Mucosa of descending colon (tissue), 3 donors: ENCODE measurements around the gene ZNF106. TPM values are rescaled to one million over a fixed set of nuclear protein-coding genes. Genes with fewer than 3 reads are reported as not detected.

ENCODE experiments used
- ATAC-seq: fragments of 200-7000 bp; cut with Tn5 transposase; one replicate; pipeline ENCODE4 v1.9.1; 2020; ENCODE audit warnings: mild to moderate bottlenecking, moderate library complexity
- DNase-seq, 3 donors: peaks; one replicate each; pipeline ENCODE4 v3.0.0-alpha.2; 2020
- H3K36me3 ChIP-seq: fragments of 200-600 bp; one replicate; pipeline ENCODE4 v1.8.0; 2021; ENCODE audit warnings: low read depth, mild to moderate bottlenecking
- H3K4me1 ChIP-seq: fragments of 200-600 bp; one replicate; pipeline ENCODE4 v1.8.0; 2021; ENCODE audit warnings: low read depth, mild to moderate bottlenecking
- H3K4me3 ChIP-seq: fragments of 200-600 bp; one replicate; pipeline ENCODE4 v1.8.0; 2021; ENCODE audit warnings: mild to moderate bottlenecking
- H3K9me3 ChIP-seq: fragments of 200-600 bp; one replicate; pipeline ENCODE4 v1.8.0; 2021; ENCODE audit warnings: mild to moderate bottlenecking
- CTCF ChIP-seq: fragments of 200-600 bp; IDR thresholded peaks from one replicate; pipeline ENCODE4 v1.8.0; 2022; ENCODE audit warnings: antibody characterized with exemption, mild to moderate bottlenecking
- intact Hi-C, 2 donors: fragments of 100-400 bp; cut with DNase I in 1 of 2; cut with micrococcal nuclease in 1 of 2; formaldehyde crosslinking; loops; one replicate each; pipeline versions ENCODE4 v1.11.0 to v1.11.1; 2022; cut with DNase I, micrococcal nuclease
- total RNA-seq, 3 donors: library from RNA; stranded (reverse); fragmentation: NEBNext Ultra II Directional in 2 of 3; extraction: Animal tissue kit (Norgen Biotek cat#: 25700) in 2 of 3; gene quantifications; one replicate each; pipeline versions ENCODE4 v1.2.1 to v1.2.4, GENCODE V29; 2021 to 2023
- donor health status: DM: no; HTN: no; CAD: no; lungs with moderate emphysema.
- donor health status: DM: no; HTN: no; CAD: no.
- donor health status: DM: no; HTN: yes; CAD: no.

The ZNF106 gene
- total RNA-seq, 3 donors from 2014 or later, result 40.0 to 94.9 (median 45.8) TPM

- H3K4me3 ChIP-seq, result no peak overlapping the region
- no peaks in the 10 kb centered on the region for H3K36me3 ChIP-seq
- peak in 1 of 3 donors; percentile 48 for DNase-seq
- ATAC-seq, result no peak
- no peaks in the 10 kb centered on the region for H3K9me3 ChIP-seq
- TF ChIP-seq CTCF, result no peak
- intact Hi-C loops, result no loop called here
- H3K4me1 ChIP-seq, result no peaks in the 10 kb centered on the region
Measured at GRCh38 chr15:42364529-42364928, 126.4 kb downstream of the ZNF106 start.

- TF ChIP-seq CTCF, result no peak
- DNase-seq (no peak), ATAC-seq (no peak)
- H3K4me1 ChIP-seq, result no peaks in the 10 kb centered on the region
- H3K9me3 ChIP-seq, result no peaks in the 10 kb centered on the region
- no peaks in the 10 kb centered on the region for H3K36me3 ChIP-seq
- no peak overlapping the region for H3K4me3 ChIP-seq
- intact Hi-C loops, result no loop called here
Measured at GRCh38 chr15:42363942-42364341, 127.0 kb downstream of the ZNF106 start.

- ATAC-seq (no peak), DNase-seq (no peak)
- no peaks in the 10 kb centered on the region for H3K36me3 ChIP-seq
- TF ChIP-seq CTCF, result no peak
- H3K4me1 ChIP-seq, result no peaks in the 10 kb centered on the region
- no peaks in the 10 kb centered on the region for H3K9me3 ChIP-seq
- H3K4me3 ChIP-seq, result no peak overlapping the region
- intact Hi-C loops, result no loop called here
Measured at GRCh38 chr15:42363487-42363886, 127.5 kb downstream of the ZNF106 start.

Other genes with a start within 250 kb of the ZNF106 start
- 10 to 100 TPM; 41.9 to 51.6 (median 51.3) TPM for gene GANC, start 217.9 kb downstream of the ZNF106 start, total RNA-seq
- 10 to 100 TPM; 64.2 to 96.7 (median 93.6) TPM for gene TMEM87A, start 217.7 kb downstream of the ZNF106 start, total RNA-seq
- gene CAPN3, start 131.6 kb downstream of the ZNF106 start, total RNA-seq, result 10 to 100 TPM; 11.6 to 21.5 (median 16.1) TPM
- gene SNAP23, start 4.5 kb upstream of the ZNF106 start, total RNA-seq, result 10 to 100 TPM; 65.3 to 97.9 (median 90.3) TPM
- 10 to 100 TPM; 24.1 to 30.9 (median 26.6) TPM for gene LRRC57, start 57.7 kb upstream of the ZNF106 start, total RNA-seq
- 10 to 100 TPM; 11.7 to 16.5 (median 13.4) TPM for gene HAUS2, start 57.7 kb upstream of the ZNF106 start, total RNA-seq
- gene STARD9, start 84.5 kb upstream of the ZNF106 start, total RNA-seq, result 10 to 100 TPM in 1 of 3 donors, 1 to 10 TPM in 2; 6.1 to 42.8 (median 8.5) TPM
- 10 to 100 TPM in 2 of 3 donors, 1 to 10 TPM in 1; 9.2 to 22.5 (median 11.7) TPM for gene CDAN1, start 246.0 kb upstream of the ZNF106 start, total RNA-seq